SK-N-SH treated with all-trans-retinoic acid at 6 μM for 48 hours (cell line): ENCODE results near the gene F8.

ENCODE experiments used
- ARNTL ChIP-seq: fragments of 450-650 bp; formaldehyde crosslinking; IDR thresholded peaks from 2 replicates; pipeline ENCODE4 v1.5.0; 2020; ENCODE audit warnings: low read depth, mild to moderate bottlenecking, moderate library complexity, borderline replicate concordance
- OSR1 ChIP-seq: fragments of 250-450 bp; sonication (Bioruptor Pico); IDR thresholded peaks from 2 replicates; pipeline ENCODE4 v1.8.0; 2022; ENCODE audit warnings: moderate library complexity, mild to moderate bottlenecking, inconsistent platforms

DNA sequence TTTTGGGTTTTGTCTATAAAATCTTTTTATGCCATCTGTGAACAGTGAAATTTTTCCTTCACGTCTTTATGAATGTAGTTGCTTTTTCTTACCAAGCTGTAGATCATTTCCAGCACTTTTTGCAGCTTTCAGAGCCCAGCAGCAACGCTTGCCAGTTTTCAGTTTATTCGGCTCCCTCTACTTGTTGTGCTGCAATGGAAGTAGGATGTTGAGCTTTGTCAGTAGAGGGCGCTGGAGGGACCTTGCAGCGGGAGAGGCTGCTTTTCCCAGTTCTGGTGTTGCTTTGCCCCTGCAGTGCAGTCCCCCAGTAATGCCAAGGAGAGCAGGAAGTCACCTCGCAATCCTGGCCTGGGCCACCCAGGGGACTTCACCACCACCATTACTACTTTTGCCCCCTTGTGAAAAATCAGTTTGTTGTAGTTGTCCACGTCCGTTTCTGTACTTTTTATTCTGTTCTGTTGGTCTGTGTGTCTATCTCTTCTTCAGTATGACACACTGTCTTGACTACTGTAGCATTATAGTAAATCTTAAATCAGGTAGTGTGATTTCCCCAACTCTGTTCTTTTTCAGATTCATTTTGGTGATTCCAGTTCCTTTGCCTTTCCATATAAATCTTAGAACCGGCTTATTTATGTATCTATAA lies 26.6 kb upstream of the F8 start:
- TF ChIP-seq ARNTL (CRISPR knock-in tag) (no peak), OSR1 (CRISPR knock-in tag) (no peak)
